Measurements from ENCODE around the gene EPOP. TPM values are rescaled to one million over a fixed set of nuclear protein-coding genes. Genes with fewer than 3 reads are reported as not detected.

EPOP gene
- total RNA-seq, 4 donors from 2014 or later: 1.3 to 5.7 (median 4.6) TPM

GRCh38 chr17:38719289-38719942 lies 44.7 kb upstream of the EPOP start:
- peak overlapping the region in 3 of 4 donors; percentile 51 to 75 (median 70) for H3K27ac ChIP-seq
- DNase-seq (ENCODE audit: low spot score in 2 of 2): no peak
- peaks cover 3 to 97% (median 15%) of the 10 kb centered on the region in 3 donors for H3K36me3 ChIP-seq
- H3K4me3 ChIP-seq: no peak overlapping the region
- H3K4me1 ChIP-seq: peaks cover 0 to 37% (median 28%) of the 10 kb centered on the region in 4 donors
- WGBS, 2 donors: 77% methylated on average over 27 to 29 of the region's 29 CpGs
- TF ChIP-seq POLR2A (IDR thresholded peaks at IDR 0.05): no peak
- TF ChIP-seq CTCF (IDR thresholded peaks at IDR 0.05): no peak
- TF ChIP-seq EP300 (IDR thresholded peaks at IDR 0.05): no peak
- H3K9me3 ChIP-seq: no peaks in the 10 kb centered on the region
- H3K27me3 ChIP-seq: no peaks in the 10 kb centered on the region

- Histone ChIP-seq H3K4me3 (no peak overlapping the region), H3K36me3 (peaks cover 3 to 100% (median 15%) of the 10 kb centered on the region in 3 donors), H3K27me3 (no peaks in the 10 kb centered on the region), H3K4me1 (peaks cover 0 to 29% (median 21%) of the 10 kb centered on the region in 4 donors), H3K9me3 (no peaks in the 10 kb centered on the region), H3K27ac (no peak overlapping the region)
- no peak for TF ChIP-seq CTCF (IDR thresholded peaks at IDR 0.05)
- no peak for TF ChIP-seq EP300 (IDR thresholded peaks at IDR 0.05)
- no peak for TF ChIP-seq POLR2A (IDR thresholded peaks at IDR 0.05)
- 82 to 91% methylated on average over 12 of the region's 12 CpGs for WGBS, 2 donors
- no peak for DNase-seq (ENCODE audit: low spot score in 2 of 2)
These were observed 42.5 kb upstream of the EPOP start for GRCh38 chr17:38717139-38717745.

GRCh38 chr17:38716368-38717005 lies 41.7 kb upstream of the EPOP start:
- peaks cover 0 to 21% (median 14%) of the 10 kb centered on the region in 4 donors for H3K4me1 ChIP-seq
- no peak overlapping the region for H3K4me3 ChIP-seq
- DNase-seq (ENCODE audit: low spot score in 2 of 2): no peak
- TF ChIP-seq CTCF (IDR thresholded peaks at IDR 0.05) (no peak), EP300 (IDR thresholded peaks at IDR 0.05) (no peak), POLR2A (IDR thresholded peaks at IDR 0.05) (no peak)
- 81 to 90% methylated on average over 18 of the region's 18 CpGs for WGBS, 2 donors
- peaks cover 3 to 100% (median 15%) of the 10 kb centered on the region in 3 donors for H3K36me3 ChIP-seq
- no peak overlapping the region for H3K27ac ChIP-seq
- H3K9me3 ChIP-seq: no peaks in the 10 kb centered on the region
- no peaks in the 10 kb centered on the region for H3K27me3 ChIP-seq

GRCh38 chr17:38715216-38715943 lies 40.6 kb upstream of the EPOP start:
- H3K27me3 ChIP-seq: no peaks in the 10 kb centered on the region
- 81 to 82% methylated on average over 9 of the region's 9 CpGs for WGBS, 2 donors
- H3K4me3 ChIP-seq: no peak overlapping the region
- H3K4me1 ChIP-seq: peaks cover 0 to 13% (median 10%) of the 10 kb centered on the region in 4 donors
- DNase-seq (ENCODE audit: low spot score in 2 of 2): no peak
- H3K36me3 ChIP-seq: peaks cover 3 to 100% (median 15%) of the 10 kb centered on the region in 3 donors
- H3K9me3 ChIP-seq: no peaks in the 10 kb centered on the region
- TF ChIP-seq EP300 (IDR thresholded peaks at IDR 0.05): no peak
- TF ChIP-seq CTCF (IDR thresholded peaks at IDR 0.05): no peak
- no peak for TF ChIP-seq POLR2A (IDR thresholded peaks at IDR 0.05)
- H3K27ac ChIP-seq: no peak overlapping the region
